ENCODE data around the gene DFFB.

GRCh38 chr1:3906672-3907020, 49.4 kb downstream of the DFFB start:
- TF ChIP-seq CTCF (IDR thresholded peaks at IDR 0.05) (no peak), POLR2A (IDR thresholded peaks at IDR 0.05) (no peak), EP300 (IDR thresholded peaks at IDR 0.05; ENCODE audit: low read depth) (no peak)
